T-helper 2 cell treated with Interferon-gamma antibody and Interleukin-4, amounts not matched to agents 100 ng/mL and 5 ng/mL, for 36 hours (primary cell): ENCODE data around the gene PTPN2. TPM values are rescaled to one million over a fixed set of nuclear protein-coding genes. Genes with fewer than 3 reads are reported as not detected.

Experiments used
- intact Hi-C: fragments of 100-400 bp; cut with micrococcal nuclease; formaldehyde crosslinking; loops from one replicate; pipeline ENCODE4 v1.15.1; 2023
- total RNA-seq: library from RNA; stranded (reverse); gene quantifications from 2 replicates; pipeline ENCODE4 v1.2.3, GENCODE V29; 2022

Gene PTPN2
- total RNA-seq, 1 donor from 2014 or later, result 53.2 TPM

GRCh38 chr18:12750715-12751502 lies 133.1 kb downstream of the PTPN2 start:
- intact Hi-C loops, result no loop called here

GRCh38 chr18:12750076-12750714 lies 133.8 kb downstream of the PTPN2 start:
- intact Hi-C loops, result no loop called here

- intact Hi-C loops, result no loop called here
Observed at GRCh38 chr18:12749121-12749520, 134.9 kb downstream of the PTPN2 start.

- intact Hi-C loops, result no loop called here
Observed at GRCh38 chr18:12748671-12749070, 135.4 kb downstream of the PTPN2 start.

- intact Hi-C loops, result no loop called here
Observed at GRCh38 chr18:12747530-12748315, 136.3 kb downstream of the PTPN2 start.

GRCh38 chr18:12745095-12745795 lies 138.8 kb downstream of the PTPN2 start:
- intact Hi-C loops, result no loop called here

GRCh38 chr18:12744103-12744502 lies 139.9 kb downstream of the PTPN2 start:
- intact Hi-C loops, result loop anchor here (1.0 kb wide), 2 partner anchors 150 to 190 kb away; no protein-coding TSS in a partner anchor

GRCh38 chr18:12742453-12742852 lies 141.6 kb downstream of the PTPN2 start:
- intact Hi-C loops, result no loop called here

Other genes starting within 250 kb of the PTPN2 start
- 6.5 and 7.8 TPM in 2 replicates for gene SPIRE1, start 226.1 kb downstream of the PTPN2 start, total RNA-seq
- gene CEP76, start 181.5 kb downstream of the PTPN2 start, total RNA-seq, result 13.9 and 14.5 TPM in 2 replicates
- 102 and 113 TPM in 2 replicates for gene PSMG2, start 181.2 kb downstream of the PTPN2 start, total RNA-seq
- 68.9 and 69.3 TPM in 2 replicates for gene SEH1L, start 63.8 kb upstream of the PTPN2 start, total RNA-seq
- 48.5 and 50.1 TPM in 2 replicates for gene CEP192, start 107.1 kb upstream of the PTPN2 start, total RNA-seq